HEK293 (cell line): Measurements from ENCODE around the gene HNRNPK.

Source experiments
- CTCF ChIA-PET: fragments of 350-600 bp; formaldehyde crosslinking; extraction: SDS; loops from one replicate; lab custom pipeline; 2021; ENCODE audit warnings: antibody characterized with exemption; lab: Yijun Ruan, JAX
- POLR2A ChIA-PET: fragments of 300-600 bp; formaldehyde crosslinking; extraction: SDS; loops from one replicate; lab custom pipeline; 2020; ENCODE audit warnings: antibody characterized with exemption, inconsistent platforms; lab: Yijun Ruan, JAX
- H3K27ac ChIP-seq: fragments of 200-500 bp; sonication (Bioruptor generic); 2 replicates; pipeline ENCODE4 v1.5.1; 2014; ENCODE audit warnings: low read depth, low read length, control low read depth, inconsistent platforms; ENCODE audit errors: extremely low read depth
- H3K36me3 ChIP-seq, 2 experiments: fragments of 200-500 bp in 1 of 2; sonication (Bioruptor generic) in 1 of 2; 1 replicate in 1 of 2; 2 replicates in 1 of 2; pipeline ENCODE4 v1.5.1; 2014 to 2017; ENCODE audit warnings: inconsistent platforms in 2 of 2, low read length in 2 of 2; ENCODE audit not compliant: control insufficient read depth in 2 of 2, insufficient read depth in 1 of 2
- H3K4me1 ChIP-seq: fragments of 200-500 bp; sonication (Bioruptor generic); 2 replicates; pipeline ENCODE4 v1.5.1; 2014; ENCODE audit warnings: mild to moderate bottlenecking, low read length, inconsistent platforms; ENCODE audit not compliant: control insufficient read depth, insufficient read depth
- H3K4me3 ChIP-seq: 2 replicates; pipeline ENCODE4 v1.5.1; 2011; ENCODE audit warnings: low read depth, mild to moderate bottlenecking, control low read depth, low read length, moderate library complexity
- H3K9me3 ChIP-seq: fragments of 200-500 bp; sonication (Bioruptor generic); 2 replicates; pipeline ENCODE4 v1.5.1; 2014; ENCODE audit warnings: low read depth, low read length, inconsistent platforms; ENCODE audit not compliant: control insufficient read depth, insufficient read depth
- GLIS2 ChIP-seq: fragments of 450-650 bp; formaldehyde crosslinking; IDR thresholded peaks from 2 replicates; pipeline ENCODE4 v1.5.1; 2016; ENCODE audit warnings: missing biosample characterization, missing genetic modification characterization
- KLF17 ChIP-seq: fragments of 450-650 bp; formaldehyde crosslinking; IDR thresholded peaks from 2 replicates; pipeline ENCODE4 v1.5.1; 2016; ENCODE audit warnings: missing biosample characterization, missing genetic modification characterization
- PRDM10 ChIP-seq: fragments of 450-650 bp; formaldehyde crosslinking; IDR thresholded peaks from 2 replicates; pipeline ENCODE4 v1.5.1; 2016; ENCODE audit warnings: missing biosample characterization, missing genetic modification characterization
- TRIM28 ChIP-seq: IDR thresholded peaks from 2 replicates; pipeline ENCODE4 v1.6.1; 2011; ENCODE audit warnings: low read length, control low read depth, borderline replicate concordance
- ZEB2 ChIP-seq: fragments of 450-650 bp; formaldehyde crosslinking; IDR thresholded peaks from 2 replicates; pipeline ENCODE4 v1.5.1; 2016; ENCODE audit warnings: missing biosample characterization, missing genetic modification characterization
- ZNF10 ChIP-seq: fragments of 450-650 bp; formaldehyde crosslinking; IDR thresholded peaks from 2 replicates; pipeline ENCODE4 v1.5.1; 2017; ENCODE audit warnings: missing biosample characterization, missing genetic modification characterization
- ZNF121 ChIP-seq: fragments of 450-650 bp; formaldehyde crosslinking; IDR thresholded peaks from 2 replicates; pipeline ENCODE4 v1.5.1; 2016; ENCODE audit warnings: missing biosample characterization, missing genetic modification characterization
- ZNF146 ChIP-seq: fragments of 450-650 bp; formaldehyde crosslinking; IDR thresholded peaks from 2 replicates; pipeline ENCODE4 v1.5.1; 2016; ENCODE audit warnings: missing biosample characterization, missing genetic modification characterization
- ZNF174 ChIP-seq: fragments of 450-650 bp; formaldehyde crosslinking; IDR thresholded peaks from 2 replicates; pipeline ENCODE4 v1.5.0; 2017; ENCODE audit warnings: missing biosample characterization, mild to moderate bottlenecking, missing genetic modification characterization
- ZNF2 ChIP-seq: fragments of 450-650 bp; formaldehyde crosslinking; IDR thresholded peaks from 2 replicates; pipeline ENCODE4 v1.5.1; 2016; ENCODE audit warnings: missing biosample characterization, missing genetic modification characterization
- ZNF223 ChIP-seq: fragments of 450-650 bp; formaldehyde crosslinking; IDR thresholded peaks from 2 replicates; pipeline ENCODE4 v1.5.1; 2016; ENCODE audit warnings: missing biosample characterization, missing genetic modification characterization
- ZNF248 ChIP-seq: fragments of 450-650 bp; formaldehyde crosslinking; IDR thresholded peaks from 2 replicates; pipeline ENCODE4 v1.5.1; 2017; ENCODE audit warnings: missing biosample characterization, missing genetic modification characterization
- ZNF366 ChIP-seq: fragments of 450-650 bp; formaldehyde crosslinking; conservative IDR thresholded peaks from 2 replicates; pipeline ENCODE4 v1.5.1; 2016; ENCODE audit warnings: missing biosample characterization, missing genetic modification characterization
- ZNF473 ChIP-seq: fragments of 450-650 bp; formaldehyde crosslinking; IDR thresholded peaks from 2 replicates; pipeline ENCODE4 v1.5.1; 2017; ENCODE audit warnings: missing biosample characterization, missing genetic modification characterization
- ZNF521 ChIP-seq: fragments of 450-650 bp; formaldehyde crosslinking; IDR thresholded peaks from 2 replicates; pipeline ENCODE4 v1.5.1; 2017; ENCODE audit warnings: missing biosample characterization, mild to moderate bottlenecking, missing genetic modification characterization
- ZNF530 ChIP-seq: fragments of 450-650 bp; formaldehyde crosslinking; IDR thresholded peaks from 2 replicates; pipeline ENCODE4 v1.5.1; 2016; ENCODE audit warnings: low read depth, missing biosample characterization, missing genetic modification characterization
- ZNF544 ChIP-seq: fragments of 450-650 bp; formaldehyde crosslinking; IDR thresholded peaks from 2 replicates; pipeline ENCODE4 v1.5.0; 2017; ENCODE audit warnings: missing biosample characterization, missing genetic modification characterization
- ZNF561 ChIP-seq: fragments of 450-650 bp; IDR thresholded peaks from 2 replicates; pipeline ENCODE4 v1.5.1; 2018; ENCODE audit warnings: missing biosample characterization, missing genetic modification characterization, borderline replicate concordance
- ZNF580 ChIP-seq: fragments of 450-650 bp; formaldehyde crosslinking; IDR thresholded peaks from 2 replicates; pipeline ENCODE4 v1.5.1; 2016; ENCODE audit warnings: missing biosample characterization, missing genetic modification characterization
- ZNF600 ChIP-seq: fragments of 450-650 bp; formaldehyde crosslinking; IDR thresholded peaks from 2 replicates; pipeline ENCODE4 v1.5.1; 2016; ENCODE audit warnings: missing biosample characterization, missing genetic modification characterization
- ZNF624 ChIP-seq: fragments of 450-650 bp; formaldehyde crosslinking; IDR thresholded peaks from 2 replicates; pipeline ENCODE4 v1.5.1; 2017; ENCODE audit warnings: missing biosample characterization, missing genetic modification characterization

The HNRNPK gene

GRCh38 chr9:83976372-83976771 lies 3.6 kb downstream of the HNRNPK start:
- CTCF ChIA-PET = interaction anchor here (1.1 to 1.4 kb wide), 2 partner anchors 39 to 197 kb away, joined by 5 read pairs; no protein-coding TSS in a partner anchor
- no peaks in the 10 kb centered on the region for H3K9me3 ChIP-seq
- no peak overlapping the region for H3K27ac ChIP-seq
- H3K36me3 ChIP-seq = peaks cover 36 to 80% of the 10 kb centered on the region in 2 experiments; a peak in 2 of 3 replicates
- no peak overlapping the region for H3K4me3 ChIP-seq
- TF ChIP-seq PRDM10 (tag by site-specific recombination) (no peak), ZNF473 (tag by site-specific recombination) (no peak), ZEB2 (tag by site-specific recombination) (no peak), ZNF10 (tag by site-specific recombination) (no peak), ZNF544 (tag by site-specific recombination) (no peak), ZNF561 (tag by site-specific recombination) (no peak), ZNF121 (tag by site-specific recombination) (no peak), ZNF248 (tag by site-specific recombination) (no peak), GLIS2 (no peak), ZNF146 (tag by site-specific recombination) (no peak), ZNF2 (tag by site-specific recombination) (no peak), ZNF223 (tag by site-specific recombination) (no peak), ZNF530 (tag by site-specific recombination) (no peak)
- H3K4me1 ChIP-seq = no peaks in the 10 kb centered on the region
- POLR2A ChIA-PET = interaction anchor here (0.7 to 5.3 kb wide), 2 partner anchors 13 to 211 kb away, joined by 4 to 57 read pairs; no protein-coding TSS in a partner anchor

GRCh38 chr9:83975300-83975699 lies 4.7 kb downstream of the HNRNPK start:
- no peaks in the 10 kb centered on the region for H3K9me3 ChIP-seq
- TF ChIP-seq ZNF521 = no peak
- no peak for TF ChIP-seq ZNF174
- no peak for TF ChIP-seq ZNF248 (tag by site-specific recombination)
- no peak for TF ChIP-seq ZNF580 (tag by site-specific recombination)
- no peak for TF ChIP-seq TRIM28
- no peak for TF ChIP-seq ZNF366 (tag by site-specific recombination)
- no peak for TF ChIP-seq ZNF624
- ChIA-PET POLR2A (no interaction called here), CTCF (interaction anchor here (1.4 kb wide), 1 partner anchor 38 kb away, joined by 5 read pairs; no protein-coding TSS in a partner anchor)
- H3K4me1 ChIP-seq = no peaks in the 10 kb centered on the region
- no peak overlapping the region for H3K4me3 ChIP-seq
- peaks cover 46 to 91% of the 10 kb centered on the region in 2 experiments for H3K36me3 ChIP-seq
- no peak overlapping the region for H3K27ac ChIP-seq

- H3K4me3 ChIP-seq = no peak overlapping the region
- CTCF ChIA-PET = no interaction called here
- H3K4me1 ChIP-seq = no peaks in the 10 kb centered on the region
- no peaks in the 10 kb centered on the region for H3K9me3 ChIP-seq
- peaks cover 56 to 97% of the 10 kb centered on the region in 2 experiments for H3K36me3 ChIP-seq
- POLR2A ChIA-PET = interaction anchor here (1.1 to 1.2 kb wide), 2 partner anchors 8 to 10 kb away, joined by 5 read pairs; partner anchors contain the start of genes HNRNPK and RMI1
- TF ChIP-seq ZNF600 (0 out of 2 replicates have a peak, but pooled peaks have one; percentile 16), KLF17 (no peak)
- no peak overlapping the region for H3K27ac ChIP-seq
Observed at GRCh38 chr9:83972286-83972685, 7.7 kb downstream of the HNRNPK start.
